ENCODE data around the gene MDP1. TPM values are rescaled to one million over a fixed set of nuclear protein-coding genes. Genes with fewer than 3 reads are reported as not detected.
"Not testable (repeated sequence)": the region's sequence is repeated elsewhere in the genome, so short reads cannot be mapped to it uniquely, and the experiment has no call there.

The MDP1 gene
- polyA plus RNA-seq, 2 of the 4 experiments (the other 2 are of a cell fraction): 21.6 to 38.6 TPM

DNA sequence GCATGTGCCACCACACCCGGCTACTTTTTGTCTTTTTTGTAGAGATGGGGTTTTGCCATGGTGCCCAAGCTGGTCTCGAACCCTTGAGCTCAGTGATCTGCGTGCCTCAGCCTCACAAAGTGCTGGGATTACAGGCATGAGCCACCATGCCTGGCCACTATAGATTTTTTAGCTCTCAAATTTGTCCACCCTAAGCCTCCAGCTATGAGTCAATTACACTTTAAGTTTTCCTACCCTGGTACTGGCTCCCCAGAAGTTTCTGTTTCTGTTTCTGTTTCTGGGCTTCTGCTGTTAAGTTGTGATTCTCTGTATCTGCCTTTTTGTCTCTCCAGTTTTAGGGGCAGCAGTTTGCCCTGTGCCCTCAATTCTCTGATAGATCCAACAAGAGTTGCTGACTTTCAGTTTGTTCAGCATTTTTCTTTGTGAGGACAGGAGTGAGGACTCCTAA lies 30.9 kb upstream of the MDP1 start:
- peaks cover 6% of the 10 kb centered on the region for H3K4me1 ChIP-seq
- no peak overlapping the region for H3K27ac ChIP-seq
- no peaks in the 10 kb centered on the region for H3K9me3 ChIP-seq
- H3K4me2 ChIP-seq: no peak overlapping the region
- FAIRE-seq: no peak
- ChIA-PET CTCF (interaction anchor here (0.7 to 21.7 kb wide), 6 partner anchors 11 to 185 kb away, joined by 3 to 601 read pairs (median 3); partner anchors contain the start of genes CIDEB, DHRS1, LTB4R and LTB4R2), POLR2A (interaction anchor here (3.9 kb wide), 1 partner anchor 24 kb away, joined by 15 read pairs; the partner anchor contains the start of gene RABGGTA)
- TF ChIP-seq ELK1 (IDR thresholded peaks at IDR 0.05; ENCODE audit: low read depth, low read length) (no peak), HDAC2 (IDR thresholded peaks at IDR 0.05) (no peak), MAZ (IDR thresholded peaks at IDR 0.05; ENCODE audit: borderline replicate concordance, low read depth, low read length) (no peak), EHMT2 (IDR thresholded peaks at IDR 0.05; ENCODE audit: low read depth) (no peak), CHD2 (IDR thresholded peaks at IDR 0.05; ENCODE audit: low read length, partially characterized antibody) (no peak), KDM1A (IDR thresholded peaks at IDR 0.05; ENCODE audit: low read depth) (no peak), JUN (IDR thresholded peaks at IDR 0.05) (no peak), RARB (CRISPR knock-in tag; IDR thresholded peaks at IDR 0.05) (no peak), RCOR1 (IDR thresholded peaks at IDR 0.05; ENCODE audit: low read depth, low read length) (no peak), JUNB (IDR thresholded peaks at IDR 0.05) (no peak), CHD4 (IDR thresholded peaks at IDR 0.05; ENCODE audit: borderline replicate concordance) (no peak), RAD21 (conservative IDR thresholded peaks at IDR 0.05 in 1 of 2, IDR thresholded peaks at IDR 0.05 in 1 of 2) (no peak)
- TF ChIP-seq, protein P1, sequence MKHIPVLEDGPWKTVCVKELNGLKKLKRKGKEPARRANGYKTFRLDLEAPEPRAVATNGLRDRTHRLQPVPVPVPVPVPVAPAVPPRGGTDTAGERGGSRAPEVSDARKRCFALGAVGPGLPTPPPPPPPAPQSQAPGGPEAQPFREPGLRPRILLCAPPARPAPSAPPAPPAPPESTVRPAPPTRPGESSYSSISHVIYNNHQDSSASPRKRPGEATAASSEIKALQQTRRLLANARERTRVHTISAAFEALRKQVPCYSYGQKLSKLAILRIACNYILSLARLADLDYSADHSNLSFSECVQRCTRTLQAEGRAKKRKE (CRISPR knock-in tag; IDR thresholded peaks at IDR 0.05; ENCODE audit: low read depth): no peak
- no peak for DNase-seq (ENCODE audit: low read depth in 1 of 2, low spot score in 1 of 2)
- 59% methylated on average over 3 of the region's 3 CpGs for WGBS (ENCODE audit: missing lambda C conversion rate)
- no peak overlapping the region for H3K4me3 ChIP-seq
- no peak for ATAC-seq

DNA sequence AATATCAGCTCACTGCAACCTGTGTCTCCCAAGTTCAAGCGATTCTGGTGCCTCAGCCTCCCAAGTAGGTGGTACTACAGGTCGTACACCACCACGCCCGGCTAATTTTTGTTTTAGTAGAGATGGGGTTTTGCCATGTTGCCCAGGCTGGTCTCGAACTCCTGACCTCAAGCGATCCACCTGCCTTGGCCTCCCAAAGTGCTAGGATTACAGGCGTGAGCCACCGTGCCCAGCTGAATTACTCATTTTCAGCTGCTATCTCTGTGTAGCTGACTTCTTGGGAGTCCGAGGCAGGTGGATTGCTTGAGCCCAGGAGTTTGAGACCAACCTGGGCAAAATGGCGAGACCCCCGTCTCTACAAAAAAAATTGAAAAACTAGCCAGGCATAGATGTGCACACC lies 29.5 kb upstream of the MDP1 start:
- not testable (repeated sequence) for FAIRE-seq; DNase-seq (ENCODE audit: low read depth in 1 of 2, low spot score in 1 of 2); H3K4me2 ChIP-seq; H3K9me3 ChIP-seq; ATAC-seq; H3K4me3 ChIP-seq; H3K27ac ChIP-seq
- 88% methylated on average over 11 of the region's 11 CpGs for WGBS (ENCODE audit: missing lambda C conversion rate)
- H3K4me1 ChIP-seq: peaks cover 11% of the 10 kb centered on the region
- POLR2A ChIA-PET: interaction anchor here (3.9 kb wide), 1 partner anchor 26 kb away, joined by 15 read pairs; the partner anchor contains the start of gene RABGGTA
- CTCF ChIA-PET: interaction anchor here (0.6 to 21.7 kb wide), 6 partner anchors 10 to 186 kb away, joined by 3 to 601 read pairs (median 4); partner anchors contain the start of genes CIDEB, DHRS1, LTB4R and LTB4R2

DNA sequence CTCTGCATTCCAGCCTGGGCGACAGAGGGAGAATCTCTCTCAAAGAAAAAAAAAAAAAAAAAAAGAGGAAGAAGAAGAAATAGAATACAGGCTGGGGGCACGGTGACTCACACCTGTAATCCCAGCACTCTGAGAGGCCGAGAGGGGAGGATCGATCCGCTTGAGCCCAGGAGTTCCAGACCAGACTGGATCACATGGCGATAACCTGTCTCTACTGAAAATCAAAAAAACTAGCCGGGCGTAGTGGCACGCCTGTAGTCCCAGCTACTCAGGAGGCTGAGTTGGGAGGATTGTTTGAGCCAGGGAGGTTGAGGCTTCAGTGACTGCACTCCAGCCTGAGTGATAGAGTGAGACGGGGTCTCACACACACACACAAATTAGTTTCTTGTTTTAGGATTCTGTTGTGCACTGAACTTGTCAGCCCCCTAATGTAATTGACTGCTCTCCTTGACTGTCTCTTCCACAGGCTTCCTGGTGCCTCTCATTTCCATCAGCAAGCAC lies 27.5 kb upstream of the MDP1 start:
- Histone ChIP-seq H3K4me3 (peak overlapping the region; percentile 64), H3K4me1 (peaks cover 11% of the 10 kb centered on the region), H3K27ac (peak overlapping the region; percentile 89 to 99), H3K9me3 (no peaks in the 10 kb centered on the region), H3K4me2 (peak overlapping the region; percentile 78)
- ChIA-PET POLR2A (interaction anchor here (0.8 to 2.5 kb wide), 12 partner anchors 8 to 194 kb away, joined by 3 to 53 read pairs (median 16); partner anchors contain the start of genes CBLN3, CHMP4A, CIDEB and DHRS1), CTCF (interaction anchor here (0.7 to 21.7 kb wide), 29 partner anchors 10 to 200 kb away, joined by 3 to 601 read pairs (median 7); partner anchors contain the start of genes CIDEB, DHRS1, GMPR2 and IPO4)
- WGBS (ENCODE audit: missing lambda C conversion rate): 68% methylated on average over 10 of the region's 10 CpGs
- DNase-seq (ENCODE audit: low read depth in 1 of 2, low spot score in 1 of 2) (no peak), FAIRE-seq (no peak), ATAC-seq (no peak)
- no peak for TF ChIP-seq MAZ (IDR thresholded peaks at IDR 0.05; ENCODE audit: borderline replicate concordance, low read depth, low read length)
- no peak for TF ChIP-seq HOXB13 (CRISPR knock-in tag; IDR thresholded peaks at IDR 0.05; ENCODE audit: low read depth)
- TF ChIP-seq POLR2AphosphoS2 (conservative IDR thresholded peaks at IDR 0.05; ENCODE audit: low read length): no peak
- TF ChIP-seq, protein P2, sequence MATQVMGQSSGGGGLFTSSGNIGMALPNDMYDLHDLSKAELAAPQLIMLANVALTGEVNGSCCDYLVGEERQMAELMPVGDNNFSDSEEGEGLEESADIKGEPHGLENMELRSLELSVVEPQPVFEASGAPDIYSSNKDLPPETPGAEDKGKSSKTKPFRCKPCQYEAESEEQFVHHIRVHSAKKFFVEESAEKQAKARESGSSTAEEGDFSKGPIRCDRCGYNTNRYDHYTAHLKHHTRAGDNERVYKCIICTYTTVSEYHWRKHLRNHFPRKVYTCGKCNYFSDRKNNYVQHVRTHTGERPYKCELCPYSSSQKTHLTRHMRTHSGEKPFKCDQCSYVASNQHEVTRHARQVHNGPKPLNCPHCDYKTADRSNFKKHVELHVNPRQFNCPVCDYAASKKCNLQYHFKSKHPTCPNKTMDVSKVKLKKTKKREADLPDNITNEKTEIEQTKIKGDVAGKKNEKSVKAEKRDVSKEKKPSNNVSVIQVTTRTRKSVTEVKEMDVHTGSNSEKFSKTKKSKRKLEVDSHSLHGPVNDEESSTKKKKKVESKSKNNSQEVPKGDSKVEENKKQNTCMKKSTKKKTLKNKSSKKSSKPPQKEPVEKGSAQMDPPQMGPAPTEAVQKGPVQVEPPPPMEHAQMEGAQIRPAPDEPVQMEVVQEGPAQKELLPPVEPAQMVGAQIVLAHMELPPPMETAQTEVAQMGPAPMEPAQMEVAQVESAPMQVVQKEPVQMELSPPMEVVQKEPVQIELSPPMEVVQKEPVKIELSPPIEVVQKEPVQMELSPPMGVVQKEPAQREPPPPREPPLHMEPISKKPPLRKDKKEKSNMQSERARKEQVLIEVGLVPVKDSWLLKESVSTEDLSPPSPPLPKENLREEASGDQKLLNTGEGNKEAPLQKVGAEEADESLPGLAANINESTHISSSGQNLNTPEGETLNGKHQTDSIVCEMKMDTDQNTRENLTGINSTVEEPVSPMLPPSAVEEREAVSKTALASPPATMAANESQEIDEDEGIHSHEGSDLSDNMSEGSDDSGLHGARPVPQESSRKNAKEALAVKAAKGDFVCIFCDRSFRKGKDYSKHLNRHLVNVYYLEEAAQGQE (IDR thresholded peaks at IDR 0.05): no peak
- TF ChIP-seq EHMT2 (IDR thresholded peaks at IDR 0.05; ENCODE audit: low read depth): no peak
- TF ChIP-seq FOSL2 (IDR thresholded peaks at IDR 0.05): no peak
- TF ChIP-seq FOSL2 (CRISPR knock-in tag; IDR thresholded peaks at IDR 0.05): no peak
- no peak for TF ChIP-seq FOSB (CRISPR knock-in tag; IDR thresholded peaks at IDR 0.05)
- TF ChIP-seq CEBPB (IDR thresholded peaks at IDR 0.05): no peak
- TF ChIP-seq ZC3H11A (IDR thresholded peaks at IDR 0.05): no peak
- no peak for TF ChIP-seq CBX2 (IDR thresholded peaks at IDR 0.05; ENCODE audit: borderline replicate concordance, low read depth)
- no peak for TF ChIP-seq ZSCAN20 (CRISPR knock-in tag; IDR thresholded peaks at IDR 0.05)
- no peak for TF ChIP-seq CHD4 (IDR thresholded peaks at IDR 0.05; ENCODE audit: borderline replicate concordance)
- TF ChIP-seq JUN (IDR thresholded peaks at IDR 0.05): no peak
- no peak for TF ChIP-seq MYC (IDR thresholded peaks at IDR 0.05; ENCODE audit: borderline replicate concordance, low read length)
- TF ChIP-seq, protein P1 (CRISPR knock-in tag; IDR thresholded peaks at IDR 0.05; ENCODE audit: low read depth): no peak
- TF ChIP-seq HES2 (IDR thresholded peaks at IDR 0.05): no peak
